Adrenal gland (tissue), 5 donors: ENCODE measurements around the gene TBC1D10A.

Source experiments
- POLR2A ChIP-seq, 2 donors: fragments of 450-650 bp; IDR thresholded peaks; one replicate each; pipeline ENCODE4 v1.6.1; 2017; ENCODE audit warnings: antibody characterized with exemption in 2 of 2, mild to moderate bottlenecking in 2 of 2, moderate library complexity in 1 of 2
- TF ChIP-seq, protein P1 (sequence below), 6 experiments: fragments of 450-650 bp in 4 of 6; fragments of 200-600 bp in 2 of 6; sonication (generic) in 1 of 6; IDR thresholded peaks; 1 replicate in 5 of 6; 2 replicates in 1 of 6; pipeline versions ENCODE4 v1.5.1 to v1.8.0; 2016 to 2021; ENCODE audit warnings: antibody characterized with exemption in 6 of 6, mild to moderate bottlenecking in 2 of 6, moderate library complexity in 1 of 6
- donor health status: DM: no; HTN: no; CAD: no.

DNA sequence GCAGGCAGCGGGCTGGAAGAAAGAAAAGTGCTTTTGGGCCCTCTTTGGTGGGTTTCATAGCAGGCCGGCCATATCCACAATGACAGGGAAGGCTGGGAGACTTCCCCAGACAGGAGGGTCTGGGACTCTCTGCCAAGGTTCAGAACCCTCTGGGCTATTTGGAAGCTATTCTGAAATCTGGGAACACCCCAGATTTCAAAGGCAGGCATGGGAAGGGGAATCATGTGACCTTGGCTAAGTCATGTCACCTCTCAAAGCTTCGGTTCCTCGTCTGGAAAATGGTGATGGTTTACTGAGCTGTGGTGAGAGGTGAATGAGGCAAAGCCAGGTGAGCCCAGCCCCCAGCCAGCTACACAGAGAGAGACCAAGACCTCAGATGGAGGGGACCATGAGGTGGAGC, 42.1 kb downstream of the TBC1D10A start:
- TF ChIP-seq, protein P1, sequence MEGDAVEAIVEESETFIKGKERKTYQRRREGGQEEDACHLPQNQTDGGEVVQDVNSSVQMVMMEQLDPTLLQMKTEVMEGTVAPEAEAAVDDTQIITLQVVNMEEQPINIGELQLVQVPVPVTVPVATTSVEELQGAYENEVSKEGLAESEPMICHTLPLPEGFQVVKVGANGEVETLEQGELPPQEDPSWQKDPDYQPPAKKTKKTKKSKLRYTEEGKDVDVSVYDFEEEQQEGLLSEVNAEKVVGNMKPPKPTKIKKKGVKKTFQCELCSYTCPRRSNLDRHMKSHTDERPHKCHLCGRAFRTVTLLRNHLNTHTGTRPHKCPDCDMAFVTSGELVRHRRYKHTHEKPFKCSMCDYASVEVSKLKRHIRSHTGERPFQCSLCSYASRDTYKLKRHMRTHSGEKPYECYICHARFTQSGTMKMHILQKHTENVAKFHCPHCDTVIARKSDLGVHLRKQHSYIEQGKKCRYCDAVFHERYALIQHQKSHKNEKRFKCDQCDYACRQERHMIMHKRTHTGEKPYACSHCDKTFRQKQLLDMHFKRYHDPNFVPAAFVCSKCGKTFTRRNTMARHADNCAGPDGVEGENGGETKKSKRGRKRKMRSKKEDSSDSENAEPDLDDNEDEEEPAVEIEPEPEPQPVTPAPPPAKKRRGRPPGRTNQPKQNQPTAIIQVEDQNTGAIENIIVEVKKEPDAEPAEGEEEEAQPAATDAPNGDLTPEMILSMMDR (IDR thresholded peaks at IDR 0.05), result no peak
- no peak for TF ChIP-seq POLR2A (IDR thresholded peaks at IDR 0.05)
